HG02610 (cell line): ENCODE results near the gene OSM.
"Not testable (repeated sequence)": the region's sequence is repeated elsewhere in the genome, so short reads cannot be mapped to it uniquely, and the experiment has no call there.

Source experiments
- ATAC-seq: cut with Tn5 transposase; IDR thresholded peaks from one replicate; pipeline ENCODE4 v1.9.1; 2021; ENCODE audit warnings: mild to moderate bottlenecking, moderate library complexity; ENCODE audit not compliant: unreplicated experiment

Gene OSM

DNA sequence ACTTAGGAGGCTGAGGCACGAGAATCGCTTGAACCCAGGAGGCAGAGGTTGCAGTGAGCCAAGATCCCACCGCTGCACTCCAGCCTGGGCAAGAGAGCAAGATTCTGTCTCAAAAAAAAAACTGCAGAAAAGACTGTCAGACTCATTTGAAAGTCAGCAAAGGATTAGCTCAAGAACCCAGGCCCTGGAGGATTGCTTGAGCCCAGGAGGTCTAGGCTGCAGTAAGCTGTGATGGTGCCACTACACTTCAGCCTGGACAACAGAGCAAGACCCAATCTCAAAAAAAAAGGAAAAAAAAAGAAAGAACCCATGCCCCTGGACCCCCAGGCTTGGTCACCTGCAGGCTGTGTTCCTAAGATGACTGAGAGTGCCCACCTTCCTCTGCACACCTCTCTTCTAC lies 36.3 kb downstream of the OSM start:
- no peak for ATAC-seq

DNA sequence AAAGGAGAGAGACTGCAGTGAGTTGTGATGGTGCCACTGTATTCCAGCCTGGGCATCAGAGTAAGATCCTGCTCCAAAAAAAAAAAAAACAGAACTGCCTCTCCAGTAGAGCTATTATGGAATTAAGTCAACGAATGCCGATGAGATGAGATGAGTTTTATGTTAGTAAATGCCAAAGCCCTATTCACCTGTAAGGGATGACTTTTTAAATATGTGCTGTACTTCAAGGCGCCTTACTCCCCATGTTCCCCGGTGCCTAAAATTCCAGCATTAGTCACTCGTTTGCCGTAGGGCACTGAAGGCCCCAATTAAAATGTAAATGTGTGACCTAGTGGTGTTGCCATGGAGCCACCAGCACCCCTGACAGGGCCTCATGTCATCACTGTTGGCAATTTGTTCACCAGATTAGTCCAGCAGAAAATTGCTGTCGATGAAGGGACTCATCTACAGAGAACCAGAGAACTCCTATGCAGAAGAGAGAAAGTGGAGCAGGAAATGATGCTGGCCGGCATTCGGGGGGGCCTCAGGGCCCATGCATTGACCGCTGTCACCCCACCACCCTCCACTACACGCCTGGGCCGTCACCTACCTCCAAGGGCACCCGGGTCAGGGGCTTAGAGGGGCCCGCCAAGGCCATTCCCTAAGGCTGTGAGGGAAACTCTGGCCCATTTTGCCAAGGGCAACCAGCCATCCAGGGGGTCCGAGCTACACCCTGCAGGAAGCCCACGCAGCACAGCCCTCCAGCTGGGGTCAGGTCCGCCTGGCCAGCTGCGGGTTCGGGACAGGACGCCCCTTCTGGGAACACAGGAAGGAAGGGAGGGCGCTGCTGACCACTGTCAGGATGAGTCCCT lies 37.9 kb downstream of the OSM start:
- ATAC-seq: no peak

- no peak for ATAC-seq
Measured at GRCh38 chr22:30227438-30228228, 39.0 kb downstream of the OSM start.

GRCh38 chr22:30226192-30226832 lies 40.3 kb downstream of the OSM start:
- no peak for ATAC-seq

DNA sequence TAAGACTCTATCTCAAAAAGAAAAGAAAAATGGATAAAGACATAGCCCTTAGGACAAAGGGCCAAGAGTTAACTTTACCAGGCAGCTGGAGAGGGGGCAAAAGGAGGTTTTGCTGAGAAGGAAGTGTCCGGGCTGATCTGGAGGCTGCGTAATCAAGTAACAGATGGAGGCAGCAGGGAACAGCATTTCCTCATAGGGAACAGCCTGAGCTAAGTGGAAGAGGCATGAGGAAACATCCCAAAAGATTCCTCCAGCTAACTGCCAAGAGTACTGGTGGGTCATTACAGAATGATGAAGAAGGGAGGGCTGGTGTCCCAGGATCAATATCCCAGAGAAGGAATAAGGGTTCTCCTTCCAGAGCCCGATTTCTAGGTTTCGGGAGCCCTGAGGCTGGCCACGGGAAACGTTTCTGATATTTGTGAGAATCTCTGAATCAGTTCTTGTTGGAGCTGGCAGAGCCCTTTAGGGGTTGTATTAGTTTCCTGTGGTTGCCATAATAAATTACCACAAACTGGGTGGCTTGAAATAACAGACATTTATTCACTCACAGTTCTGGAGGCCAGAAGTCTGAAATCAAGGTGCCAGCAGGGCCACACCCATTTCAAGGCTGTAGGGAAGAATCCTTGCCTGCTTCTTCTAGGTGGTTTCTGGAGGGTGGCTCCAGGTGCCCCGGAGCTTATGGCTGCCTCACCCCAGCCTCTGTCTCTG lies 41.3 kb downstream of the OSM start:
- no peak for ATAC-seq

- ATAC-seq: no peak
Measured at GRCh38 chr22:30224161-30224857, 42.3 kb downstream of the OSM start.

DNA sequence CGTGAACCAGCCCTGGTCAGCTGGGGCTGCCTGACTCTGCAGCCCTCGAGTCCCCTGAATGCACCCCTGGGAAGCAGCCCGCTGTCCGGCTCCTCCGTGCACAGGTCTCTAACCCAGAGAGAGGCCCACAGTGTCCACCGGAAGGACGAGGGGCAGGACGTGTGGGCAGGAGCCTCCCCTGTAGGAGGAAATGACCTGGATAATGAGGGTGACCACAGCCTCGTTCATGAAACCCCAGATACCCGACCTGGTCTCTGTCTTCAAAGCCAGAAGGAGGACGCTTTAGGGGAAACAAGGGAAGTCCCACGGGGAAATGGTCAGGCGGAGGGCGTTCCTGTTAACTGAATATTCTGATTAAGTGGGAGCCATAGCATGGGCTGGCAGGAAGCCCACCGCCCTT lies 43.3 kb downstream of the OSM start:
- ATAC-seq: no peak

DNA sequence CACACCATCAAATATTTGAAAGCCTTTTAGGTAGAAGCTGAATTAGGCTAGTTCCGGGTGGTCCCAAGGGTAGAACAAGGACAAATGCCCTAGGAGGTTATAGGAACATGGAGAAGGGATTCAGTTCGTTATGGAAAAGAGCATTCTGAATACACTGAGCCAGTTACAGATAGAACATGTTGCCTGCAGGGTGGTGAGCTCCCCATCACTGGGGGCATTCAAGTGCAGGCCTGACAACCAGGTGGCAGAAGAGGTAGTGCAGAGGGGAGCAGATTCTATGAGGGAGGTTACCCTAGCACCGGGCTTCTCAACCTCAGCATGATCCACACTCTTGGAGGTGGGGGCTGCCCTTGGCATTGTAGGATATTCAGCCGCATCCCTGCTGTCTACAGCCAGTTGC lies 44.3 kb downstream of the OSM start:
- ATAC-seq: no peak

DNA sequence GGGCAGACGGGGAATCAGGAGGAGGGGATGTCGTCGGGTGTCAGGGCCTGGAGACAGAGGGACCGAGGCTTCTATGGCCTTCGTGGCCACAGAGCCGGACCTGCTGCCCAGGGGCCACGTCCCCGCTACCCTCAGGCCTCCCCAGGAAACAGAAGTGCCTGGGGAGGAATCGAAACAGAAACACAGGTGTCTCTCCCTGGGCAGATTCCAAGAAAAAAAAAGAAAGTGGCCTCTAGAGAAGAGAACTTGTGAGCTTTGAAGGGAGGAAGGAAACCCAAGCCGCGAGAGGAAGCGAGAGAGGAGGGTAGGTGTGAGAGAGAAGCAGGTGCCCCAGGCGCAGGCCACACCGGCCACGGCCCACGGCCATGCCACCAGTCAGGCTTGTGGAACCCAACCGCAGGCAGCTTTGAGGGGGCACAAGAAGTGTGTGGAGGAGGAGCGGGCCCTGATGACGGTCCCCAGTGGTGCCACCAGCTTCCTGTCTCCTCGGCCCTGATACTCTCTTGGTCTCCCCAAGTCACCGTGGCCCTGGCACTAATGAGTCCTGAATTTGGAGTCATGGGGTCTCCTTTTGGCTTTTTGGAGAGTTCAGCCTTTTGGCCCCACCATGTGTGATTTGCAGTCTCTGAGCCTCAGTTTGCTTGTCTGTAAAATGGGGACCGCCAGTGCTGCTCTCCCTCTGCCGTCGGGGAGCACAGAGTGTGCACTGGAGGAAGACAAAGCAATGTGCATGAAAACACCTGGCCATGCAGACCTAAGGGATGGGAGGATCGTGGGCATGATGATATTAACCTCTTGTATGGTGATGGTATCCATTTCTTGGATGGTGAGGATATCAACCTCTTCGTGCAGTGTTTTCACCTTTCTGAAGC lies 45.3 kb downstream of the OSM start:
- ATAC-seq: no peak

GRCh38 chr22:30220338-30221012 lies 46.2 kb downstream of the OSM start:
- ATAC-seq: no peak

DNA sequence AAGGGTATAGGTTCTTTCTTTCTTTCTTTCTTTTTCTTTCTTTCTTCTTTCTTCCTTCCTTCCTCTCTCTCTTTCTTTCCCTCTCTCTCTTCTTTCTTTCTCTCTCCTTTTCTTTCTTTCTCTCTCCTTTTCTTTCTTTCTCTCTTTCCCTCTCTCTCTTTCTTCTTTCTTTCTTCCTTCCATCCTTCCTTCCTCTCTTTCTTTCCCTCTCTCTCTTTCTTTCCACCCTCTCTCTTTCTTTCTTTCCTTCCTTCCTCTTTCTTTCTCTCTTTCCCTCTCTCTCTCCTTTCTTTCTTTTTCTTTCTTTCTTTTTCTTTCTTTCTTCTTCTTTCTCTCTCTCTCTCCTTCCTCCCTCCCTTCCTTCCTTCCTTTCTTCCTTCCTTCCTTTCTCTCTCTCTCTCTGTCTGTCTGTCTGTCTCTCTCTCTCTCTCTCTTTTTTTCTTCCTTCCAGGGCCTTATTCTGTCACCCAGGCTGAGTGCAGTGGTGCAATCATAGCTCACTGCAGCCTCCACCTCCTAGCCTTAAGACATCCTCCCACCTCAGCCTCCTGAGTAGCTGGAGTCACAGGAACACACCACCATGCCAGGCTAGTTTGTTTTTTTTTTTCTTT lies 46.9 kb downstream of the OSM start:
- no peak for ATAC-seq

GRCh38 chr22:30219049-30219654 lies 47.5 kb downstream of the OSM start:
- ATAC-seq: no peak

GRCh38 chr22:30217698-30218560 lies 48.7 kb downstream of the OSM start:
- ATAC-seq: no peak

- no peak for ATAC-seq
Measured at GRCh38 chr22:30216710-30217109, 49.9 kb downstream of the OSM start.

DNA sequence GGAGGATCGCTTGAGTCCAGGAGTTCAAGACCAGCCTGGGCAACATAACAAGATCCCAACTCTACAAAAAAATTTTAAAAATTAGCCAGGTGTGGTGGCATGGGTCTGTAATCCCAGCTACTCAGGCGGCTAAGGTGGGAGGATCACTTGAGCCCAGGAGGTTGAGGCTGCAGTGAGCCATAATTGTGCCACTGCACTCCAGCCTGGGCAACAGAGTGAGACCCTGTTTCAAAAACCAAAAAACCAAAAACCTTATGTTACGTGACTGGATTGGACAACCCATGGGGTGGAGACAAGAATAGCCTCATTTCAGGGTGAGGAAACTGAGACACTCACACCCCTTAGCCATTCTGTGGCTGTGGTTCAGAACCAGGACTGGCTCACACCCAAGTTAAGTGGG lies 50.4 kb downstream of the OSM start:
- ATAC-seq: not testable (repeated sequence)

DNA sequence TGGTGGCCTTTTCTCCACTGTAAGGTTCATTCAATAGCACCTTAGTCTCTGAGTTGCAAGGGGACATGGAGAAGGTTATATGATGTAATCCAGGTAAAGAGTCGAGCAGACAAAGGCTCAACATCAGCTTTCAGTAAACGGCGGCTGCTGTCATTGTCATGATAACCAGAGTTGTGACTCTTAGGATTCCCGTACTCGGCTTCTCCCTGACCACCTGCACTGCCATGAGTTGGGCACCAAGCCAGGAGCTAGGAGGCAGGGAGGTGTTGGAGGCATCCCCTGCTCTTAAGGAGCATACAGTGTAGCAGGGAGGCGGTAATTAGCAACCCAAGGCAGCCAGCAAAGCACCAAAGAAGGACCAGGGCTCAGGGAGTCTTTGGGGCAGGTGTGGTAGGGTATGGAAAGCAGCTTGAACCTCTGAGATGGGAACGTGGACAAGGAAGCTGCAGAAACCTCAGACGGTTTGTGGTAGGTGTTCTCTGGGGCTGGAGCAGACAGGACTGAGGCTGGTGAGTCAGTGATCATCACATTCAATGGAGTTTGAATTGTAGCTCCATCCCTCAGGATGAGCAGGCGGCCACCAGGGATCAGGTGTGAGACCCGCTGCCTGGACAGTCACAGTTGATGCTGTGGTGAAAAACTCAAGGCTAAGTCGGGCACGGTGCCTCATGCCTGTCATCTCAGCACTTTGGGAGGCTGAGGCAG lies 51.8 kb downstream of the OSM start:
- ATAC-seq: no peak
